K562 (cell line): ENCODE data around the gene ZNF644.

Experiments
- ATF7 ChIP-seq: fragments of 450-650 bp; IDR thresholded peaks from 2 replicates; pipeline ENCODE4 v1.7.1; 2014; ENCODE audit warnings: mild to moderate bottlenecking, moderate library complexity
- C11orf30 ChIP-seq: fragments of 450-650 bp; IDR thresholded peaks from 2 replicates; pipeline ENCODE4 v1.6.1; 2016; ENCODE audit warnings: low read depth, mild to moderate bottlenecking
- FOXA1 ChIP-seq: fragments of 450-650 bp; IDR thresholded peaks from 2 replicates; pipeline ENCODE4 v1.6.1; 2016; ENCODE audit warnings: mild to moderate bottlenecking, borderline replicate concordance
- KAT2B ChIP-seq: IDR thresholded peaks from one replicate; pipeline ENCODE4 v1.6.1; 2012; ENCODE audit warnings: low read depth, mild to moderate bottlenecking, control low read depth, inconsistent platforms, low read length, moderate library complexity
- KDM1A ChIP-seq, 2 experiments: fragments of 450-650 bp; IDR thresholded peaks; 2 replicates each; pipeline ENCODE4 v1.6.1; 2016; ENCODE audit warnings: mild to moderate bottlenecking in 2 of 2
- POLR2AphosphoS5 ChIP-seq: IDR thresholded peaks from 2 replicates; pipeline ENCODE4 v1.6.1; 2011; ENCODE audit warnings: mild to moderate bottlenecking, low read depth, low read length, moderate library complexity; ENCODE audit not compliant: control insufficient read depth, insufficient read depth
- POLR2G ChIP-seq: fragments of 200-400 bp; formaldehyde crosslinking; IDR thresholded peaks from 2 replicates; pipeline ENCODE4 v1.6.1; 2017; ENCODE audit warnings: low read depth, mild to moderate bottlenecking, antibody characterized with exemption, low read length, moderate library complexity
- ZNF274 ChIP-seq: IDR thresholded peaks from 2 replicates; pipeline ENCODE4 v1.6.1; 2011; ENCODE audit warnings: low read depth, mild to moderate bottlenecking, low read length, moderate library complexity, borderline replicate concordance
- TF ChIP-seq, protein P1 (sequence below), 3 experiments: IDR thresholded peaks in 2 of 3; conservative IDR thresholded peaks in 1 of 3; 2 replicates each; pipeline ENCODE4 v1.5.1; 2011 to 2012; ENCODE audit warnings: low read length in 3 of 3, mild to moderate bottlenecking in 3 of 3, control low read depth in 2 of 3, improper control_type of control experiment in 1 of 3, inconsistent platforms in 1 of 3, low read depth in 1 of 3, mixed read lengths in 1 of 3, moderate library complexity in 1 of 3; ENCODE audit not compliant: insufficient read depth in 2 of 3

DNA sequence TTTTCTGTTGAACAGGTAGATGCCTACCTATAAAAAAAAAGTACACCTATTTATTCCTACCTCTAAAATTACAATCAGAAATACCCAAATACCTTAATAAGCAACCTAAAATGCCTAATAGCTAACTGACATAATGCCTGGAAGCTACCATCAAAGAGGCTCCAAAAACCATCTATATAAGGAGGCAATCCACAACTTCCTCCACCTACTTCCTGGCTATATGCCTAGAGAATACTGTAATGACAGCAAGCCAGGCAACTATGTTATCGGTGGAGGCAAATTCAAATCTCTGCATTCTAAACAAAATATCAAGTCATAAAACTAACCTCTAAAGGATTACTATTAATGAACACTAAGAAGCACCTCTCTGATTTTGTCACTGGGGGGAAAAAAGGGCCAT lies 10.1 kb downstream of the ZNF644 start:
- TF ChIP-seq ATF7 (no peak), KAT2B (no peak), FOXA1 (no peak), ZNF274 (no peak), POLR2G (no peak), POLR2AphosphoS5 (no peak), KDM1A (IDR thresholded peaks at IDR 0.05) (no peak), C11orf30 (no peak)
- TF ChIP-seq, protein P1, sequence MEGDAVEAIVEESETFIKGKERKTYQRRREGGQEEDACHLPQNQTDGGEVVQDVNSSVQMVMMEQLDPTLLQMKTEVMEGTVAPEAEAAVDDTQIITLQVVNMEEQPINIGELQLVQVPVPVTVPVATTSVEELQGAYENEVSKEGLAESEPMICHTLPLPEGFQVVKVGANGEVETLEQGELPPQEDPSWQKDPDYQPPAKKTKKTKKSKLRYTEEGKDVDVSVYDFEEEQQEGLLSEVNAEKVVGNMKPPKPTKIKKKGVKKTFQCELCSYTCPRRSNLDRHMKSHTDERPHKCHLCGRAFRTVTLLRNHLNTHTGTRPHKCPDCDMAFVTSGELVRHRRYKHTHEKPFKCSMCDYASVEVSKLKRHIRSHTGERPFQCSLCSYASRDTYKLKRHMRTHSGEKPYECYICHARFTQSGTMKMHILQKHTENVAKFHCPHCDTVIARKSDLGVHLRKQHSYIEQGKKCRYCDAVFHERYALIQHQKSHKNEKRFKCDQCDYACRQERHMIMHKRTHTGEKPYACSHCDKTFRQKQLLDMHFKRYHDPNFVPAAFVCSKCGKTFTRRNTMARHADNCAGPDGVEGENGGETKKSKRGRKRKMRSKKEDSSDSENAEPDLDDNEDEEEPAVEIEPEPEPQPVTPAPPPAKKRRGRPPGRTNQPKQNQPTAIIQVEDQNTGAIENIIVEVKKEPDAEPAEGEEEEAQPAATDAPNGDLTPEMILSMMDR (IDR thresholded peaks at IDR 0.05 in 2 of 3, conservative IDR thresholded peaks at IDR 0.05 in 1 of 3; ENCODE audit: insufficient read depth in 2 of 3, low read depth in 1 of 3, low read length in 3 of 3): no peak
